Eye (tissue), 1 donor: ENCODE measurements around the gene PGRMC2.

Experiments
- DNase-seq: peaks from one replicate; pipeline ENCODE4 v3.0.0-alpha.2; 2015

PGRMC2 gene, protein sequence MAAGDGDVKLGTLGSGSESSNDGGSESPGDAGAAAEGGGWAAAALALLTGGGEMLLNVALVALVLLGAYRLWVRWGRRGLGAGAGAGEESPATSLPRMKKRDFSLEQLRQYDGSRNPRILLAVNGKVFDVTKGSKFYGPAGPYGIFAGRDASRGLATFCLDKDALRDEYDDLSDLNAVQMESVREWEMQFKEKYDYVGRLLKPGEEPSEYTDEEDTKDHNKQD

GRCh38 chr4:128287141-128287870, at the start of gene PGRMC2:
Gene PGRMC2 (minus strand): TSS chr4:128287813. CDS start chr4:128287790, 23 bp downstream.
- peak; percentile 80 for DNase-seq

DNA sequence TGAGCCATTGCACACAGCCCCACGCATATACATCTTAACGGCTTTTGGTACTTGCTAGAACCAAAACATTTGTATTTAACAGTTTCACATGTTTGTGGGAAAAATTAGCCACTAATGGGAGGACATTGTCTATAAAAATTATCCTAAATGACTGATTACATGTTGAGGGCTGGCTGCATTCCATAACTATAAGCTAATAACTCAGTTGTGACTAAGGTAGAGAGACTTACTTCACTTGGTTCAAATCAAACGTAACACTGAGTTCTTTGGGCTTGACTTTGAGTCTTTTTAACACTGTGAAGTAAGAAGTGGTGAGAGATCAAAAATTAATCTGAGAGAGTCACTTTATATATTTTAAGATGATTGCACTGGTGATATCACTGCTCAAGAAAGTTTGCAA, 47.9 kb upstream of the PGRMC2 start:
- no peak for DNase-seq

DNA sequence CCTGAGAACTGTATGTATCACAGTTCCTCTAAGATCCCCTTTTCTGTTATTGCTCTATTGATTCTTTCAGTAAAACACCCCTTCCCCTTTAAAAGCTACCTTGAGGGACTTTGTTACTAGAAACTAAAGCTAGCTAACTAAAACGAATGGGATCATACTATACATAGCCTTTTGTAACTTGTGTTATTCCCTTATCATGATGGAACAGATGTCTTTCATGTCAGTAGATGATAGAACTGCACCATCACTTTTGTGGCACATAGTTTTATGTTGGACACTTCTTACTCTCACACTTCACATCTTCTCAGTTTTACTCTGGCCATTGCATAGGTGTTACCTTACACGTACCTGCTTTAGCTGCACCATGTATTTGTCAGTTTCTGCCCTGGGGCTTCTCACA, 46.6 kb upstream of the PGRMC2 start:
- no peak for DNase-seq

DNA sequence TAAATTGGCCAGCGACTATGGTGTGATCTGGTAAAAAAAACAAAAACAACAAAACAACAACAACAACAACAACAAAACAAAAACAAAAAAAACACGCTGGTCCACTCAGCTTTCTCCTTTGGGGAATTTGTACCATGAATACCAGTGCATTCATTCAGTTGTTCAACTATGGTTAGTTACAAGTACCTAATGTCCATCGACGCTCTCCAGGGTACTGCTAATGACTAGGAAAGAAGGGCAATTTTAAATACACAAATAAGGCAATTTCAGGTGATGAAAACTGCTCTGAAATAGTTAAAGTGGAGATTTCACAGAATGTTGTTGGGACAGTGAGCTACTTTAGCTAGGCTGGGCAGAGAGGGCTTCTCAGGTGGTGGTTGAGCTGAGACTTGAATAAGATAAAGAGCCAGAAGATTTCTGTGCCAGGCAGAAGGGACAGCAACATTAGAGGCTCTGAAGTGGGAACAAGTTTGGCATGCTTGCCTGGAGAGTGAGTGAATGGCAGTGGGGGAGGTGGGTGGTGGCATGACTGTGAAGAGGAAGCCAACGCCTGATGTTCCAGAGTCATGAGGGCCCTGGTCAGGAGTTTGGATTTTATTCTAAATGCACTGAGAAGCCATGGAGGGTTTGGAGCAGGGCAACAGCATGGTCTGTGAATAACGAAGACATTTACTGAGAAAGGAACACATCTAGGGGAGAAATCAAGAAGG, 45.9 kb upstream of the PGRMC2 start:
- no peak for DNase-seq

DNA sequence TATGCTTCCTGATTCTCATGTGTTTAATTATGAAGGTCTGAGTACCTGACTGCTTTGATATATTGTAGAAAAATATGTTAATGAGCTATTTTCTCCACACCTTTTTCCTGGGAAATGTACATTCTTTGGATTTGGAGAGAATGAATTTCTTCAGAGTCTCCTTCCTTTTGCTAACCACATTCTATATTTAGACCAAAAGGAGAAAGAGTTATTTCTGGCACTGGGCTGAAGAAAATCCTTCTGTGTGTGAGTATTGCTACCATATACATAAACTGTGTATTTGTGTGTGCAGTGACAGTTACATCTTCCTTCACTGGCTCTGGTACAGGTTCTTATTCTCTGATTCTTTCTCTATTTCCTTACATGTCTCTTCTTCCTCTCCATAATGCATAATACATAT, 44.5 kb upstream of the PGRMC2 start:
- DNase-seq, result no peak

DNA sequence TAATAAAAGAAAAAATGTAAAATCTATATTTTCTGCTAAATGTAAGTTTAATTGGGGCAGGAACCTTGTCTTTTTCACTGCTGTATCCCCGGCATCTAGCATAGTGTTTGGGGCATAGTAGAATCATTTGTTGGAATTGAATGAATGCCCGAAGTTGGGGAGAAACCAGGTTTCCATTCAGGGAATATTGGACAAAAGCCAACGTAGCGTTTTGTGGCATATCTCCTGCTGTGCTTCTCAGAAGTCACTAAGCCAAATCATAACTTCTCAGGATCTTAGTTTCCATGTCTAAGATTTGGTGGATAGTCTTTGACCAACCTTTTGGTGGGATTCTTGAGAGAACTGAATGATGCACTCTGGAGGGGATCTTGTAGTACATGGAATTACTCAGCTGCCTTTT, 42.0 kb upstream of the PGRMC2 start:
- no peak for DNase-seq

GRCh38 chr4:128328106-128328505, 40.5 kb upstream of the PGRMC2 start:
- peak; percentile 18 for DNase-seq

GRCh38 chr4:128323401-128323800, 35.8 kb upstream of the PGRMC2 start:
- DNase-seq, result no peak

DNA sequence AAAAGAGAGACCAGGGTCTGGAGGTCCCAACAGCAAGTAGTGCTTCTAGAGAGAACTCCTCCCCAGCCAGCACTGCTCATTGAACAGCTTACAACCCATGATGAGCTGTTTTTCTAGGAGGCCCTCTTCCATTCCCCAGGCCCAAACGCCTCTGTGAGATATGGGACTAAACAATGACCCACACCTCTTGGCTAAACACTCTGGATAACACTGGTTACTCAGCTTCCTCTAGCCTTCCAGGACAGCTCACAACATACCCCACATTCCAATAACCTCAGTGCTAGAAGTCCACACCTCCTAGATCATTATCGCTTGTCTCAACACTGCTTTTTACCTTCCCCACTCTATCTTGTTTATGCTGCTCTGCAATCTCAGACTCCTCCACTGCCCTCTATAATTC, 35.4 kb upstream of the PGRMC2 start:
- DNase-seq, result no peak

DNA sequence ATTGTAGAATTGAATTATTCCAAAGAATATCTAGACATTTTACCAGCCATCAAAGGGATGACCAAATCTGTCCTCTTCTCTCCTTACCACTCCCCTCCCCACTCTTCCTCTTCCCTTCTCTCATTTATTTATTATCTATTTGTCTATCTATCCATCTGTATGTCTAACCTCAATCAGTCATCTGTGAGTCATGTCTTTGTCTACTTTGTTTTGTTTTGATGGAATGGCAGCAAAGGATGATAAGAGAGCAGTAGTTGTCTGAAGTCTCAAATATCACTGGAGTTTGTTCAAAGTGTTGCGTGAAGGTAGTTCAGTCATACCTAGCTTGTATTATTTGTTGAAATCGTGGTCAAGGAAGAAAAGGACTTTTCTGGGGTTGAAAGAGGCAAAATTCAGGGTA, 34.7 kb upstream of the PGRMC2 start:
- DNase-seq, result no peak

DNA sequence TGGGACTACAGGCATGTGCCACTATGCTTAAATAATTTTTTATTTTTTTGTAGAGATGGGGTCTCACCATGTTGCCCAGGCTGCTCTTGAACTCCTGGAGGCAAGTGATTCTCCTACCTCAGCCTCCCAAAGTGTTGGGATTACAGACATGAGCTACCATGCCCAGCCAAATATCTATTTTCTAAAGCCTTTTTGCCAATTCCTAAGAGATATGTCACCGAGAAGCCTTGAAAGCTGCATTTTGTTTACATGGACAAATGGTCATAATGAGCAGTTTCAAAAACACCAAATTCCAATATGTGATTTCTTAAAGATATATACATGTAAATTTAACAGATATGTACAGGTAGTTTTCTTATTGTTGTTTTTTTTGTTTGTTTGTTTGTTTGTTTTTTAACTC, 33.0 kb upstream of the PGRMC2 start:
- DNase-seq, result no peak

DNA sequence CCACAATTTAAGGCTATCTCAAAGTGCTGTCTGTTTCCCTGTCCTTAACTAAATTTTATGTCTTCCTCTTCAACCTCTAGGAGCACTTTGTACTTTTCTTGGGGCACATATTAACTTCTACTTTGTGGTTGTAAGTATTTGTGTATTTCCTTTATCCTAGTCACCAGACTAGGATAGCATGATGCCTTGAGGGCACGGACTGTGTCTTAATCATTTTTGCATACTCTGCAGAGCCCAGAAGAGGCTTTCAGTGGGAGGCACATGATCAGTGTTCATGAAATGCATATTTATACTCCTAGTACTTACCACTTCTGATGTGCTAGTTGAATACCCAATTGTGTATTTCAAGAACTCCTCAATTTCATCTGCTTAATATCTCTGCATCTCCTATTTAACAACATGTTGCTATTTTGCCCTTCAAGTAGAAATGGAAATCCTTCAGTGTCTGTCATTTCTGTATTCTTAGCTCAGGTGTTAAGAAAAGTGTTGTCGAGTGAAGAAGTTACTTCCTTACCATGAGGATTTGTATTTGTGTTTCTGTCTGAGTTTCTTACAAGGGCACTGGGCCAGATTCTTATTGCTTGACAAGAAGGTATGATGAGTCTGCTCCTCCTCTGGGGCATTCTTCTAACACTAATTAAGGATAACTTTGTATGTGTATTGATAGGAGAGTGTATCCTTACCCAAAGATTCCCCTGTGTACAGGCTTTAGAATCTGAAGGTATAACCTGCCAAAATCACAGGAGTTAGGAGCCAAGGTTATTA, 28.3 kb upstream of the PGRMC2 start:
- DNase-seq, result no peak

- no peak for DNase-seq
Measured at GRCh38 chr4:128311659-128312403, 24.2 kb upstream of the PGRMC2 start.

DNA sequence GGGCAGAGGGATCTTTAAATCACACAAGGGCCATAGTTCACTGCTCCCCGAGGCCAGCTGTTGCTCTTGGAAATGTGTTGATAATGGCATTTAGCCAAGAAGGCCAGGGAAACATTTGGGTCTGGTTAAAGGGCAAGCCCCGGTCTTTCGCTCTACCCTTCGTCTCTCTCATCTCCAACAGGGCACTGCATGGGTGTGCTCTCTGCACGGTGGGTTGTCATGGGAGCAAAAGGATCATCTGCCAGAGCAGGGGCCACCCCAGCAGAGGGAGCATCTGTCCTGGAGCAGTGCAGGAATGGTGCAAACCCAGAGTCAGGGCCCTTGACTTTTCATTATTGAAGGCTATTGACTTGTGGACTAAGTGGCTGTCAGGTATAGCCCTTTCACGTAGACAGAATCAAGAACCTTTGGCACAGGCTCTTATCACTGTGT, 22.7 kb upstream of the PGRMC2 start:
- peak; percentile 4 for DNase-seq

DNA sequence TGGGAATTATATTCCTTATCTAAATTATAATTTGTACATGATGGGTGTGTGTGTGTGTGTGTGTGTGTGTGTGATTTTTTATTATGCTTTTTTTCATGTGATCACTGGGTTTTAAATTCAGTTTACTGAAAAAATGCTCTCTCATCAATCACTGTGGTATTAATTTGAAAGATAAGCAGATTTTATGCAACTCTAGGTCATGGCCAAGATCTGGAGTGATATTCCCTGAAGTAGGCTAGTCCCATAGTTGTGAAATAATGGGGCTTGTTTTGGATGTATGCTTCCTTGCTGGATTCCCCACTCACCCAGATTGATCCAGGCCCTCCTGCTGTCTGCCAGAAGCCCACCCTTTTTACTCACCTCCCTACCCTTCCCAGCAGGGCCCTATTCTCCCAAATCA, 22.0 kb upstream of the PGRMC2 start:
- no peak for DNase-seq

DNA sequence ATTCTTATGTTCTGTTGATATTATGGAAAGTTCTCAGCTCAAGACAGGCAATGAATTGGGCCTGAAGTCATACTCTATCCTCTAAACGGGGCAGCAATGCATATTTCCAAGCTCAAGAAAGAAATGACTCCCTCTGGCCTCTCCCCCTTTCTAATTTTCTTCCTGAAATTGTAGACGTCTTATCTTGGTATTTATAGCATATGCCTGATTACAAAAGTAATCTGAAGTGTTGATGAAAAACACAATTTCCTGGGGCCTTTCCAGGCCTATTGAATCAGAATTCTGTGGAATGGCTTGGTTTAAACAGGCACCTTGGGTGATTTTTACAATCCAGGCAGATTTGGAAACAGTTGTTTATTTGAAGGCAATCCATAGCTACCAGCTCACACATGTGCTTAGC, 21.4 kb upstream of the PGRMC2 start:
- DNase-seq, result no peak

DNA sequence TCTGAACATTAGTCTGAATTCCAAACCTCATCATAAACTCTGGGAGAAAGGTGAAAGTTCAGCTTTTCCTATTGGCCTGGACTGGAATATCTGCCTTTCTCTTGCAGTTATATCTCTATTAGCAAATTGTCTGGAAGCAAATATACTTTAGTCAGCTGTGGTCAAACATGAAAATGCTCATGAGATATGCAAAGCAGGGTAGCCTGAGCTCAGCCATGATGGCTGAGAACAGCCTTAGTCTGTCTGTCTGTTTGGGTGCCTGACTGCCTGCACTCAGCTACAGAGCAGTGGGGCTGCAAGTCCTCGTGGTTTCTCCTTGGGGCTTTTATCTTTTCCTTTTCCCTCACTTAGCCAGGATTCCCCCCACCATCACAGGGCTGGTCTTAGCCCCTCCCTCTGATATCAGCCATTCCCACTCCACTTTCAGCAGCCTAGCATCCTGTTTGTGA, 19.5 kb upstream of the PGRMC2 start:
- DNase-seq, result no peak

GRCh38 chr4:128305942-128306341, 18.3 kb upstream of the PGRMC2 start:
- no peak for DNase-seq

DNA sequence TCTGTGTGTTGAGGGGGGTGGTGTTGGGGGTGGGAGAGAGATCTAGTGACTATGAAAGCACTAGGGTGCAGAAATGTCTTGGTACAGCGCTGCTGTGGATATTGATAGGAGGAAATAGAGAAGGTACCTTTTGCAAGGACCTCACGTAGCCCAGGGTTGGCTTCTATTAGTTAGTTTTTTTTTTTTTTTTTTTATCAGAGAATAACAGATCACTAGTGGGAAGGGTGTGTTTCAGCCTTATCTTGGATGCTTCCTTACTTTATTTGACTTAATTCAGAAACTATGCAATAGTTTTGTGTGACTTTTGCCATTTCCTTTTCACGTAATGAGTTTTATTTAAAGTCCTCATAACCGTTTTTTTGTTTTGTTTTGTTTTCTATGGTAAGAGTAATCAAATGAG, 16.4 kb upstream of the PGRMC2 start:
- DNase-seq, result no peak

DNA sequence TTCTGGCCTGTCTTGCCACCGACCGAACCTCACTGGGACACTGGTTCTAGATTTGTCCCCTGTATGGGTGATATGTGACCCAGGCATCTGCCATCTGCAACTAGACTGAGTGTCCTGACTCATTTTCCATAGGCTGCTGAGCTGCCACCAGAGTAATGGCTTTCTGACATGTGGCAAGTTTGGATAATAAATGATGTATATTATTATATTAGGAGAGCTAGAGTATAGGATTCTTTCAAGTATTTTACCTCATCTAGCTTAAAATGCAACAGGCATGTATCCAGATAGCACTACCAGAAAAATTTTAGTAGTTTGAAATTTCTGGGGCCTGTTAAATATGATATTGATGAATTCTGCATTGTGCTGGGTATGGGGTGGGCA, 15.8 kb upstream of the PGRMC2 start:
- DNase-seq, result no peak

GRCh38 chr4:128301979-128302378, 14.4 kb upstream of the PGRMC2 start:
- DNase-seq, result no peak

DNA sequence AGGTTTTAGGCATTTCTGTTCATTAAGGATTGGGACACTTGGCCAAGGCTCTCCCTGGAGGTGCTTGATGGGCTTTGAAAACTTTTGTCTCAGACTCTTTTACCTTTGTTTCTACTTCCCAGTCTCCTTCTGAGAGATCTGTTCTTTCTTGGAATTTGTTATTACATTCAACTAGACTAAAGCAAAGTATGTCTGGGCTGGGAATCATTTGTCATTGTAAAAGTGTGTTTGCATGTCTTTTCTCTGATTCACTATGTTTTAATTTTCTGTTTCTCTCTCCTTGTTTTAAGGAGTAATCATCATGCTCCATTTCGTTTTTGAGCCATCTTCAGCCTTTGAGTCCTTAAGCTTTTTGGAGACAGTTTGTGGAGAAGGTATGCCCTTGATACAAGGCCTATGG, 12.2 kb upstream of the PGRMC2 start:
- no peak for DNase-seq

GRCh38 chr4:128298852-128299251, 11.2 kb upstream of the PGRMC2 start:
- DNase-seq, result no peak
